ENCODE measurements around the gene CCDC92. TPM values are rescaled to one million over a fixed set of nuclear protein-coding genes. Genes with fewer than 3 reads are reported as not detected.
A peak's percentile ranks its signal among the peaks of the same experiment; 100 is the strongest.

The CCDC92 gene
- total and polyA plus RNA-seq, 2 of the 13 experiments (the other 11 are each of a cell fraction or from before 2014, with no cell fraction given): 5.4 to 14.7 TPM

GRCh38 chr12:123971770-123972456 lies 718 bp downstream of the CCDC92 start (continued):
- TF ChIP-seq UBTF (CRISPR knock-in tag; IDR thresholded peaks at IDR 0.05): peak; percentile 63
- no peak for TF ChIP-seq ZNF609 (CRISPR knock-in tag; IDR thresholded peaks at IDR 0.05; ENCODE audit: borderline replicate concordance)
- TF ChIP-seq SYNCRIP (IDR thresholded peaks at IDR 0.05; ENCODE audit: insufficient read depth, low read depth, low read length): no peak
- no peak for TF ChIP-seq SOX6 (IDR thresholded peaks at IDR 0.05)
- TF ChIP-seq SOX6 (CRISPR knock-in tag; IDR thresholded peaks at IDR 0.05): peak; percentile 24; the same call in 1 of the 2 replicates
- TF ChIP-seq ATF5 (CRISPR knock-in tag; IDR thresholded peaks at IDR 0.05; ENCODE audit: low read depth): no peak
- no peak for TF ChIP-seq ZFP90 (CRISPR knock-in tag; IDR thresholded peaks at IDR 0.05; ENCODE audit: borderline replicate concordance)
- no peak for TF ChIP-seq ZNF501 (CRISPR knock-in tag; IDR thresholded peaks at IDR 0.05)
- TF ChIP-seq ZNF703 (CRISPR knock-in tag; IDR thresholded peaks at IDR 0.05; ENCODE audit: borderline replicate concordance): peak; percentile 65; the same call in 1 of the 2 replicates
- TF ChIP-seq, protein P1, sequence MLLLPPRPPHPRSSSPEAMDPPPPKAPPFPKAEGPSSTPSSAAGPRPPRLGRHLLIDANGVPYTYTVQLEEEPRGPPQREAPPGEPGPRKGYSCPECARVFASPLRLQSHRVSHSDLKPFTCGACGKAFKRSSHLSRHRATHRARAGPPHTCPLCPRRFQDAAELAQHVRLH (CRISPR knock-in tag; IDR thresholded peaks at IDR 0.05; ENCODE audit: borderline replicate concordance, low read depth): no peak
- TF ChIP-seq CSRNP1 (CRISPR knock-in tag; IDR thresholded peaks at IDR 0.05): no peak
- TF ChIP-seq NCOA1 (CRISPR knock-in tag; IDR thresholded peaks at IDR 0.05): no peak
- TF ChIP-seq CHD4 (IDR thresholded peaks at IDR 0.05; ENCODE audit: borderline replicate concordance, low read length): no peak
- TF ChIP-seq ZGPAT (CRISPR knock-in tag; IDR thresholded peaks at IDR 0.05): peak; percentile 30; the same call in 1 of the 2 replicates
- TF ChIP-seq, protein P2, sequence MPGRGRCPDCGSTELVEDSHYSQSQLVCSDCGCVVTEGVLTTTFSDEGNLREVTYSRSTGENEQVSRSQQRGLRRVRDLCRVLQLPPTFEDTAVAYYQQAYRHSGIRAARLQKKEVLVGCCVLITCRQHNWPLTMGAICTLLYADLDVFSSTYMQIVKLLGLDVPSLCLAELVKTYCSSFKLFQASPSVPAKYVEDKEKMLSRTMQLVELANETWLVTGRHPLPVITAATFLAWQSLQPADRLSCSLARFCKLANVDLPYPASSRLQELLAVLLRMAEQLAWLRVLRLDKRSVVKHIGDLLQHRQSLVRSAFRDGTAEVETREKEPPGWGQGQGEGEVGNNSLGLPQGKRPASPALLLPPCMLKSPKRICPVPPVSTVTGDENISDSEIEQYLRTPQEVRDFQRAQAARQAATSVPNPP (CRISPR knock-in tag; IDR thresholded peaks at IDR 0.05): no peak

All from HepG2 (cell line).